Islet precursor cell (in vitro differentiated cells): Measurements from ENCODE around the gene CHST9.
"Not testable (repeated sequence)": the region's sequence is repeated elsewhere in the genome, so short reads cannot be mapped to it uniquely, and the experiment has no call there.

Experiments used
- DNase-seq: peaks from one replicate; pipeline ENCODE4 v3.0.0-alpha.2; 2018

Gene CHST9

GRCh38 chr18:27165412-27165811 lies 19.7 kb downstream of the CHST9 start:
- no peak for DNase-seq

- no peak for DNase-seq
Measured at GRCh38 chr18:27164905-27165304, 20.2 kb downstream of the CHST9 start.

GRCh38 chr18:27163197-27163716 lies 21.9 kb downstream of the CHST9 start:
- not testable (repeated sequence) for DNase-seq

- not testable (repeated sequence) for DNase-seq
Measured at GRCh38 chr18:27149240-27149639, 35.9 kb downstream of the CHST9 start.

GRCh38 chr18:27144672-27145071 lies 40.4 kb downstream of the CHST9 start:
- no peak for DNase-seq

GRCh38 chr18:27143580-27144287 lies 41.4 kb downstream of the CHST9 start:
- peak; percentile 67 for DNase-seq

GRCh38 chr18:27142891-27143290 lies 42.2 kb downstream of the CHST9 start:
- no peak for DNase-seq

- DNase-seq = no peak
Measured at GRCh38 chr18:27141876-27142275, 43.2 kb downstream of the CHST9 start.

GRCh38 chr18:27138079-27138478 lies 47.0 kb downstream of the CHST9 start:
- no peak for DNase-seq

GRCh38 chr18:27136208-27136535 lies 48.9 kb downstream of the CHST9 start:
- peak; percentile 83 for DNase-seq

GRCh38 chr18:27135504-27136207 lies 49.5 kb downstream of the CHST9 start:
- DNase-seq = no peak

- DNase-seq = no peak
Measured at GRCh38 chr18:27130065-27130630, 55.0 kb downstream of the CHST9 start.

- no peak for DNase-seq
Measured at GRCh38 chr18:27124196-27124595, 60.9 kb downstream of the CHST9 start.

- DNase-seq = no peak
Measured at GRCh38 chr18:27121108-27121507, 64.0 kb downstream of the CHST9 start.

GRCh38 chr18:27120246-27120645 lies 64.9 kb downstream of the CHST9 start:
- no peak for DNase-seq

- DNase-seq = no peak
Measured at GRCh38 chr18:27118973-27119372, 66.1 kb downstream of the CHST9 start.

- DNase-seq = no peak
Measured at GRCh38 chr18:27114842-27115241, 70.3 kb downstream of the CHST9 start.

GRCh38 chr18:27113358-27113757 lies 71.8 kb downstream of the CHST9 start:
- no peak for DNase-seq

GRCh38 chr18:27110319-27110718 lies 74.8 kb downstream of the CHST9 start:
- no peak for DNase-seq

- DNase-seq = no peak
Measured at GRCh38 chr18:27109451-27109850, 75.7 kb downstream of the CHST9 start.

GRCh38 chr18:27108842-27109241 lies 76.3 kb downstream of the CHST9 start:
- DNase-seq = no peak

GRCh38 chr18:27104743-27105142 lies 80.4 kb downstream of the CHST9 start:
- DNase-seq = no peak

- no peak for DNase-seq
Measured at GRCh38 chr18:27094621-27095020, 90.5 kb downstream of the CHST9 start.

GRCh38 chr18:27093290-27093689 lies 91.8 kb downstream of the CHST9 start:
- DNase-seq = not testable (repeated sequence)
